ENCODE measurements around the gene SIN3B.
"Not testable (repeated sequence)": the region's sequence is repeated elsewhere in the genome, so short reads cannot be mapped to it uniquely, and the experiment has no call there.

Gene SIN3B

GRCh38 chr19:16872728-16873127 lies 43.5 kb downstream of the SIN3B start:
- no peak for DNase-seq

GRCh38 chr19:16873594-16873993 lies 44.4 kb downstream of the SIN3B start:
- DNase-seq = no peak

DNA sequence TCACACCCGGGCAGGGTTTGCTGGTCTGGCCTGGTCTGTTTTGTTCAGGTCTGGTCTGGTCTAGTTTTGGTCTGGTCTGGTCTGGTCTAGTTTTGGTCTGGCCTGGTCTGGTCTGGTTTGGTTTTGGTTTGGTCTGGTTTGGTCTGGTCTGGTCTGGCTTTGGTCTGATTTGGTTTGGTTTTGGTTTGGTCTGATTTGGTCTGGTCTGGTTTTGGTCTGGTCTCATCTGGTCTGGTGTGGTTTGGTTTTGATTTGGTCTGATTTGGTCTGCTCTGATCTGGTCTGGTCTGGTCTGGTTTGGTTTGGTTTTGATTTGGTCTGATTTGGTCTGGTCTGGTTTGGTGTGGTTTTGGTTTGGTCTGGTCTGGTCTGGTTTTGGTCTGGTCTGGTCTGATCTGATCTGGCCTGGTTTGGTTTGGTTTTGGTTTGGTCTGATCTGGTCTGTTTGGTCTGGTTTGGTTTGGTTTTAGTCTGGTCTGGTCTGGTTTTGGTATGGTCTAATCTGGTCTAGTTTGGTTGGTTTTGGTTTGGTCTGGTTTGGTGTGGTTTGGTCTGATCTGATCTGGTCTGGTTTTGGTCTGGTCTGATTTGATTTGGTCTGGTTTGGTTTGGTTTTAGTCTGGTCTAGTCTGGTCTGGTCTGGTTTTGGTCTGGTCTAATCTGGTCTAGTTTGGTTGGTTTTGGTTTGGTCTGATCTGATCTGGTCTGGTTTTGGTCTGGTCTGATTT lies 45.2 kb downstream of the SIN3B start:
- no peak for DNase-seq

- not testable (repeated sequence) for DNase-seq
These were observed 45.7 kb downstream of the SIN3B start for GRCh38 chr19:16874978-16875299.

DNA sequence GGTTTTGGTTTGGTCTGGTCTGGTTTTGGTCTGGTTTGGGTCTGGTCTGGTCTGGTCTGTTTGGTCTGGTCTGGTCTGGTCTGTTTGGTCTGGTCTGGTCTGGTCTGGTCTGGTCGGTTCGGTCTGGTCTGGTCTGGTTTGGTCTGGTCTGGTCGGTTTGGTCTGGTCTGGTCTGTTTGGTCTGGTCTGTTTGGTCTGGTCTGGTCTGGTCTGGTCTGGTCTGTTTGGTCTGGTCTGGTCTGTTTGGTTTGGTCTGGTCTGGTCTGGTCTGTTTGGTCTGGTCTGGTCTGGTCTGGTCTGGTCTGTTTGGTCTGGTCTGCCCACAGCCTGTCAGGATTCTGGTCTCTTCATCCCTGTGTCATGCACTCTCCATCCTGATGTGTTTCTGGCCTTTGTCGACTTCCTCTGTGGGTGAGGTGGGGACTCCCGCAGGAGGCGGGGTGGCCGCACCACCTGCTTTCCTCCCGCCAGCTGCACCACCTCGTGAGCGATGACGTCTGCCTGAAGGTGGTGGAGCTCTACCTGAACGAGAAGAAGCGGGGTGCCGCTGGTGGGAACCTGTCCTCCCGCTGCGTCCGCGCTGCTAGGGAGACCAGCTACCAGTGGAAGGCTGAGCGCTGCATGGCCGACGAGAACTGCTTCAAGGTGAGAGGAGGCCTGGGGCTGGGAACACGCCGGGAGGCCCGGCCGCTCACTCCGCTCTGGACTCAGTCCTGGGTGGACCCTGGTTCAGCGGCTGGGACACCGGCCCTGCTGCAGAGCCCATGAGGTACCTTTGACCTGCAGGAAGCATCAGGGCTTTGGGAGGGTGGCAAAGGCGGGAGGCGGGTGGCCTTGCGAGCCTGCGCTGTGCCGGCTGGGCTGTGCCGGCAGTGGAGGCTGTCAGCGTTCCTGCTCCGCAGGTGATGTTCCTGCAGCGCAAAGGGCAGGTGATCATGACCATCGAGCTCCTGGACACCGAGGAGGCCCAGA lies 46.7 kb downstream of the SIN3B start:
- DNase-seq = no peak

DNA sequence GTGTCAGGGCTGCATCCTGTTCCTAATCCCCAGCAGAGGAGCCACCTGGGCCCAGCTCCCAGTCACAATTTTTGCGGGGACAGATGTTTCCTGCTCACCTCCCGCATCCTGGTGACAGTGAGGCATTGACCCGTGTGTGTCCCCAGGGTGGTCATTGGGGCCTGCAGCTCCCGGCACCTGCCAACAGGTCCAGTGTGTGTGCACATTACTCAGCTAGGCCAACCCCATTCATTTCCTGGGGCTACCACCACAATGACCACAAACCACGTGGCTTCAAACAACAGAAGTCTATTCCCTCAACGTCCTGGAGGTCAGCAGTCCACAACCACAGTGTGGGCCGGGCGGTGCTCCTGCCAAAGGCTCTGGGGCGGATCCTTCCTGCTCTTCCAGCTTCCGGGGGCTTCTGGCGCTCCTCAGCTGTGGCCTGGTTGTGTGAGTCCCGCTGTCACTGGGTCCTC lies 47.7 kb downstream of the SIN3B start:
- no peak for DNase-seq

- no peak for DNase-seq
These were observed 48.4 kb downstream of the SIN3B start for GRCh38 chr19:16877581-16877980.

GRCh38 chr19:16878181-16878965 lies 49.2 kb downstream of the SIN3B start:
- DNase-seq = no peak

DNA sequence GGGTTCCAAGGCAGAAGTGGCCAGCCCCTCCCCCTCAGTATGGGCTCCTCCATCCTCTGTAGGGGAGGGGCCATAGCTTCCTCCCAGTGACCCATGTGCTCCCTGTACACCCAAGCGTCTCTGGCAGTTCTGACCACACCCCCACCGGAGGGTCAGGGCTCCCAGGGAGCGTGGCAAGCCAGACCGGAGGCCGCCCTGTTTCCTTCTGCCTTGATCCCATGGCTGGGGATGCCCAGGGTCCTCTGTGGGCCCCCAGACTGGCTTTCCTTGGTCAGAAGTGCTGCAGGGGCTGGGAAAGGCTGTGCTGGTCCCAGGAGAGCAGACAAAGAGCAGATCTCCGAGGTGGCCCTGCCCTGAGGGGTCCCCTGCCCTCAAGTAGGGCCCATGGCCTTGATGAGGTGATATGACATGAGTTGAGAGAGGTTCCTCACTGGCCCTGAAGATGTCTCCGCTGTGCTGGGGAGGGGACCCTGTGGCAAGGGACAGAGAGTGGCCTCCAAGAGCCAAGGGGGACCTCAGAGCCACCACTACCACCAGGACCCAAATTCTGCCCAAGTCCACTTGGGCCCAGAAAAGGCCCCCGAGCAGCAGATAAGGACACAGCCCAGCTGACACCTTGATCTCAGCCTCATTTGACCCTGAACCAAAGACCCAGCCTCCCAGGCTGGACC lies 51.8 kb downstream of the SIN3B start:
- DNase-seq = no peak

DNA sequence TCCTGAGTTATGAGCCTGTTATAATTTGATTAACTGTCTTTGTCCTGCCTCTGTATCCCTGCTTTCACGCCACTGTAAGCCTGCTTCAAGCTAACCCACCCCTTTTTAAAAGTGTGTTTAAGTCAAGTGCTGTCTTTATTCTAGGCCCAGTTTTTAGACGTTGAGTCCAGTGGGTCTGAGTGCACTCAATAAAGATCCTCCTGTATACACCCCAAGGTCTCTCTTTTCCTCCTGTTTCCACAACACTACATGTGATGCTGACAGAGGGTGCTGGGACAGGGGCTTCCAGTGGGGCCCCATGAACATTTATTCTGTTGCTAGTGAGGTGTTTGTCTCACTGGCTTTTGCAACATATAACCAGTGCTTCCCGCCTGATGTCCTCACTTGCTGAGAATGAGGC lies 52.9 kb downstream of the SIN3B start:
- no peak for DNase-seq

GRCh38 chr19:16883522-16883921 lies 54.3 kb downstream of the SIN3B start:
- DNase-seq = no peak

DNA sequence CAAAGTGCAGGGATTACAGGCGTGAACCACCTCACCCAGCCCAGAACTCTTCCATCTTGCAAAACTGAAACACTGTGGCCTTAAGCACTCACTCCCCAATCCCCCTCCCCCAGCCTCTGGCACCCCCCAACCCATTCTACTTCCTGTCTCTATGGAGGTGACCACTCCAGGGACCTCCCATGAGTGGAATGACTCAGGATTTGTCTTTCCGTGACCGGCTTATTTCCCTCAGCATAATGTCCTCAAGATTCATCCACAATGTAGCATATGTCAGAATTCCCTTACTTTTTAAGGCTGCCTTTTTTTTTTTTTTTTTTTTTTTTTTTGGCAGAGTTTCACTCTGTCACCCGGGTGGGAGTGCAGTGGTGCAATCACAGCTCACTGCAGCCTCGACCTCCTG lies 56.0 kb downstream of the SIN3B start:
- no peak for DNase-seq

DNA sequence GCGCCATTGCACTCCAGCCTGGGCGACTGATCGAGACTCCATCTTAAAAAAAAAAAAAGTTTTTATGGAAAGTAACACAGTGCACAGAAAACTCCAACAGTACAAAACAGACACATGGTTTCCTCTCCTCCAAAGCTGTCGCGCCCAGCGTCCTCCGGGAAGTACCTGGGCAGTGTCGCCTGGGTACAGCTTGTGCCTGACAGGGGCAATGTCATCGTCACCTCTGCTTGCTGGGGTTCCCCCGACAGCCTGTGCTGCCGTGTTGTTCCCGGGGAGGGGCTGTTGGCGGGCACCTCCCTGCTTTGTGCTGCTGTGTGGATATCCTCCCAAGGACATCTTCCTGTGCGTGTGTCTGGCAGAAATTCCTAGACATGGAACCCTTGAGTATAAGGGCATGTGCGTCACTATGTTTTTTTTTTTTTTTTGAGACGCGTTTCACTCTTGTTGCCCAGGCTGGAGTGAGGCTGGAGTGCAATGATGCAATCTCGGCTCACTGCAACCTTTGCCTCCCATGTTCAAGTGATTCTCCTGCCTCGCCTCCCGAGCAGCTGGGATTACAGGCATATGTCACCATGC lies 57.2 kb downstream of the SIN3B start:
- no peak for DNase-seq

GRCh38 chr19:16887353-16888265 lies 58.4 kb downstream of the SIN3B start:
- no peak for DNase-seq

DNA sequence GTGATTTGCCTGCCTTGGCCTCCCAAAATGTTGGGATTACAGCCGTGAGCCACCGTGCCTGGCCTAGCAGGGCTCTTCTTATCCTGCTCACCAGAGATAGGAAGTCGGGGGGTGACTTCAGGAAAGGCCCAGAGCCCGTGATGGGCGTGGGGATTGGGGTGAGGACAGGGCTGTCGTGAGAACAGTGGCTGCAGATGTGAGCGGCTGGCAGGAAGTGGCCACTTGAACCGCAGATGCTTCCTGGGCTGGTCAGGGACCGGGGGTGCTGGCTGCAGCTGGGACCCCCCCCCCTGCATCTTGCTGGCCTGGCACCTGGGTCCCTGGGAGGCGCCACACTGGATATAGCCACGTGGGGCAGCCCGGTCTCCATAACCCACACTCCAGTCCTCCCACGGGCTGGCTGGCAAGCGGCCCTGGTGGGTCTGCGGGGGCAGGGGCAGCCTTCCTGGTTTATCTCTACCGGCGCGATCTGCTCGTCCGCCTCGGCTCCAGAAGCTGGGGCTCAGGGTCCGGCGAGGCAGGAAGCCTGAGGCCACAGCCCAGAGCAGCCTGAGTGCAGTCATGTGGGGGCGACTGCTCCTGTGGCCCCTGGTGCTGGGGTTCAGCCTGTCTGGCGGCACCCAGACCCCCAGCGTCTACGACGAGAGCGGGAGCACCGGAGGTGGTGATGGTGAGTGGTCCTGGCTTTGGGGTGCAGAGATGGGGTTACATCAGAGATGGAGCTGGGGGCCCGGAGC lies 59.6 kb downstream of the SIN3B start, which contains the start of gene F2RL3:
Gene F2RL3, plus strand, starts transcription at position 371 of the 737 bp plus-strand sequence. Its CDS starts 191 bp downstream, at position 562.
- DNase-seq = no peak

DNA sequence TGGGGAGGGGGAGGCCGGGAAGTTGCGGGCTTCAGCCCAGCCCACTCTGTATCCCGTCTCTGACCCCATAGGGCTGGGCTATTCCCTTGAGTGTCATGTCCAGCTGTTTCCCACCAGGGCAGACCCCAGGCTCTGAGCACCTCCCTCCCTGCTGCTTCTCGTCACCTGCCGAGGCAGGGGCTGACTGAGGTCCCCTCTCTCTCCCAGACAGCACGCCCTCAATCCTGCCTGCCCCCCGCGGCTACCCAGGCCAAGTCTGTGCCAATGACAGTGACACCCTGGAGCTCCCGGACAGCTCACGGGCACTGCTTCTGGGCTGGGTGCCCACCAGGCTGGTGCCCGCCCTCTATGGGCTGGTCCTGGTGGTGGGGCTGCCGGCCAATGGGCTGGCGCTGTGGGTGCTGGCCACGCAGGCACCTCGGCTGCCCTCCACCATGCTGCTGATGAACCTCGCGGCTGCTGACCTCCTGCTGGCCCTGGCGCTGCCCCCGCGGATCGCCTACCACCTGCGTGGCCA lies 60.2 kb downstream of the SIN3B start:
- DNase-seq = no peak

- no peak for DNase-seq
These were observed 60.8 kb downstream of the SIN3B start for GRCh38 chr19:16889883-16890460.

DNA sequence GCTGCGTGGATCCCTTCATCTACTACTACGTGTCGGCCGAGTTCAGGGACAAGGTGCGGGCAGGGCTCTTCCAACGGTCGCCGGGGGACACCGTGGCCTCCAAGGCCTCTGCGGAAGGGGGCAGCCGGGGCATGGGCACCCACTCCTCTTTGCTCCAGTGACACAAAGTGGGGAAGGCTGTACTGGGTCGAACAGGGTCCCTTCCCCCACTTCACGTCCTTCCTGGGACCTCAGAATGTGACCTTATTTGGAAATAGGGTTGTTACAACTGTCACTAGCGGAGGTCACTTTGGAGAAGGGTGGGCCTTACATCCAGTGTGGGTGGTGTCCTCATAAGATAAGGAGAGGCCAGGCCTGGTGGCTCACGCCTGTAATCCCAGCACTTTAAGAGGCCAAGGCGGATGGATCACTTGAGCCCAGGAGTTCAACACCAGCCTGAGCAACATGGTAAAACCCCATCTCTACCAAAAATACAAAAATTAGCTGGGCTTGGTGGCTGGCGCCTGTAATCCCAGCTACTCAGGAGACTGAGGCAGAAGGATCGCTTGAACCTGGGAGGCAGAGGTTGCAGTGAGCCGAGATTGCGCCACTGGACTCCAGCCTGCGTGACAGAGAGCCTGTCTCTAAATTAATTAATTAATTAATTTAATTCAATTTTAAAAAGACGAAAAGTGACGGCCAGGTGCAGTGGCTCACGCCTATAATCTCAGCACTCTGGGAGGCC lies 61.4 kb downstream of the SIN3B start:
- DNase-seq = no peak

Measured in inflammatory macrophage treated with lipopolysaccharide for 1 hour (primary cell).